Aorta (tissue), 5 donors: ENCODE data around the gene FAM24A. TPM values are rescaled to one million over a fixed set of nuclear protein-coding genes. Genes with fewer than 3 reads are reported as not detected.
"Not testable (repeated sequence)": the region's sequence is repeated elsewhere in the genome, so short reads cannot be mapped to it uniquely, and the experiment has no call there.

Source experiments
- ATAC-seq: fragments of 200-7000 bp; cut with Tn5 transposase; one replicate; pipeline ENCODE4 v1.9.1; 2022; ENCODE audit warnings: moderate library complexity; ENCODE audit not compliant: low FRiP score
- DNase-seq, 2 donors: peaks; one replicate each; pipeline ENCODE4 v3.0.0-alpha.2; 2020
- H3K27ac ChIP-seq, 2 donors: one replicate each; pipeline ENCODE4 v1.5.1; 2013; ENCODE audit warnings: low read length in 2 of 2, mild to moderate bottlenecking in 2 of 2, moderate library complexity in 2 of 2, control low read depth in 1 of 2, inconsistent platforms in 1 of 2, low read depth in 1 of 2
- H3K27me3 ChIP-seq, 2 donors: one replicate each; pipeline ENCODE4 v1.6.1; 2013; ENCODE audit warnings: control low read depth in 1 of 2, low read length in 1 of 2, mild to moderate bottlenecking in 1 of 2, moderate library complexity in 1 of 2; ENCODE audit not compliant: insufficient read depth in 2 of 2, control insufficient read depth in 1 of 2
- H3K36me3 ChIP-seq, 2 donors: one replicate each; pipeline ENCODE4 v1.6.1; 2013; ENCODE audit warnings: control low read depth in 1 of 2, low read length in 1 of 2, mild to moderate bottlenecking in 1 of 2; ENCODE audit not compliant: insufficient read depth in 2 of 2, control insufficient read depth in 1 of 2
- H3K4me1 ChIP-seq, 2 donors: one replicate each; pipeline ENCODE4 v1.6.1; 2013; ENCODE audit warnings: low read length in 2 of 2, control low read depth in 1 of 2, mild to moderate bottlenecking in 1 of 2, moderate library complexity in 1 of 2; ENCODE audit not compliant: insufficient read depth in 2 of 2, control insufficient read depth in 1 of 2
- H3K4me3 ChIP-seq, 2 donors: one replicate each; pipeline ENCODE4 v1.5.1; 2013; ENCODE audit warnings: low read length in 2 of 2, control low read depth in 1 of 2, mild to moderate bottlenecking in 1 of 2
- H3K9me3 ChIP-seq: one replicate; pipeline ENCODE4 v1.6.1; 2013; ENCODE audit warnings: mild to moderate bottlenecking, low read length; ENCODE audit not compliant: control insufficient read depth
- WGBS, 2 donors: extraction: QIAGEN DNeasy Blood & Tissue Kit; methylation state at CpG; one replicate each; pipeline ENCODE4 v1.1.7; 2013; 5-methylcytosine and 5-hydroxymethylcytosine counted together
- intact Hi-C, 2 donors: fragments of 100-400 bp; cut with DNase I; formaldehyde crosslinking; loops; one replicate each; pipeline versions ENCODE4 v1.14.2 to v1.15.0; 2022
- polyA plus RNA-seq, 2 donors: library from polyadenylated mRNA; stranded (reverse); fragments of 200-250 nt; gene quantifications; one replicate each; pipeline ENCODE4 v1.2.3, GENCODE V29; 2013
- total RNA-seq, 2 donors: library from RNA; stranded (reverse); fragmentation: NEBNext Ultra II Directional; extraction: Animal tissue kit (Norgen Biotek cat#: 25700); gene quantifications; one replicate each; pipeline ENCODE4 v1.2.1, GENCODE V29; 2021
- donor health status: healthy with polysubstance abuse.
- donor health status: Bipolar disorder and iron deficiency.
- donor health status: DM: no; HTN: no; CAD: no.
- donor health status: DM: no; HTN: no; CAD: no.
- donor health status: DM: yes; HTN: yes; CAD: no.

The FAM24A gene
- total and polyA plus RNA-seq, 4 donors, result not detected

- H3K4me1 ChIP-seq, H3K27ac ChIP-seq, H3K36me3 ChIP-seq, H3K9me3 ChIP-seq, H3K27me3 ChIP-seq, ATAC-seq, intact Hi-C loops, DNase-seq, H3K4me3 ChIP-seq: not testable (repeated sequence)
- WGBS, 2 donors, result 76 to 80% methylated on average over 4 of the region's 4 CpGs
These were observed 6.5 kb upstream of the FAM24A start for GRCh38 chr10:122903861-122904260.

GRCh38 chr10:122911889-122912484 is 1.6 kb downstream of the FAM24A start:
- no peaks in the 10 kb centered on the region for H3K27me3 ChIP-seq

GRCh38 chr10:122915700-122916099 is 5.3 kb downstream of the FAM24A start:
- peaks cover 2% of the 10 kb centered on the region for H3K9me3 ChIP-seq
- DNase-seq, result no peak
- intact Hi-C loops, result no loop called here
- no peak for ATAC-seq
- no peaks in the 10 kb centered on the region for H3K36me3 ChIP-seq
- H3K27me3 ChIP-seq, result no peaks in the 10 kb centered on the region
- WGBS, 2 donors, result 78 to 81% methylated on average over 2 of the region's 2 CpGs
- no peak overlapping the region for H3K4me3 ChIP-seq
- H3K27ac ChIP-seq, result no peak overlapping the region
- H3K4me1 ChIP-seq, result no peaks in the 10 kb centered on the region

More at GRCh38 chr10:122911889-122912484, 1.6 kb downstream of the FAM24A start:
- Histone ChIP-seq H3K4me3 (no peak overlapping the region), H3K4me1 (no peaks in the 10 kb centered on the region), H3K27ac (no peak overlapping the region), H3K36me3 (no peaks in the 10 kb centered on the region), H3K9me3 (peaks cover 1% of the 10 kb centered on the region)
- 15 to 23% methylated on average over 5 of the region's 5 CpGs for WGBS, 2 donors
- DNase-seq (no peak), ATAC-seq (no peak)
- intact Hi-C loops, result no loop called here

- H3K27ac ChIP-seq, result no peak overlapping the region
- H3K27me3 ChIP-seq, result no peaks in the 10 kb centered on the region
- DNase-seq (no peak), ATAC-seq (no peak)
- 95 to 100% methylated on average over 1 of the region's 1 CpG for WGBS, 2 donors
- H3K4me3 ChIP-seq, result no peak overlapping the region
- no peaks in the 10 kb centered on the region for H3K4me1 ChIP-seq
- intact Hi-C loops, result no loop called here
- H3K36me3 ChIP-seq, result no peaks in the 10 kb centered on the region
- H3K9me3 ChIP-seq, result no peaks in the 10 kb centered on the region
These were observed 19.7 kb downstream of the FAM24A start for GRCh38 chr10:122930140-122930539.

GRCh38 chr10:122931088-122931906 is 20.9 kb downstream of the FAM24A start:
- ATAC-seq (no peak), DNase-seq (no peak)

GRCh38 chr10:122939133-122939855 is 28.9 kb downstream of the FAM24A start:
- no peaks in the 10 kb centered on the region for H3K9me3 ChIP-seq
- no peaks in the 10 kb centered on the region for H3K4me1 ChIP-seq
- DNase-seq (no peak), ATAC-seq (no peak)
- peaks cover 0 to 1% of the 10 kb centered on the region in 2 donors for H3K36me3 ChIP-seq
- no peak overlapping the region for H3K4me3 ChIP-seq
- whole genome bisulfite sequencing, 2 donors, result 76 to 85% methylated on average over 1 of the region's 1 CpG
- no peak overlapping the region for H3K27ac ChIP-seq
- H3K27me3 ChIP-seq, result no peaks in the 10 kb centered on the region
- intact Hi-C loops, result no loop called here

More at GRCh38 chr10:122931088-122931906, 20.9 kb downstream of the FAM24A start:
- 69% methylated on average over 6 of the region's 6 CpGs for WGBS, 2 donors
- no peaks in the 10 kb centered on the region for H3K4me1 ChIP-seq
- no peaks in the 10 kb centered on the region for H3K9me3 ChIP-seq
- intact Hi-C loops, result no loop called here
- no peaks in the 10 kb centered on the region for H3K36me3 ChIP-seq
- H3K27me3 ChIP-seq, result no peaks in the 10 kb centered on the region
- H3K27ac ChIP-seq, result no peak overlapping the region
- no peak overlapping the region for H3K4me3 ChIP-seq

- peaks cover 0 to 1% of the 10 kb centered on the region in 2 donors for H3K36me3 ChIP-seq
- no peaks in the 10 kb centered on the region for H3K9me3 ChIP-seq
- no peak overlapping the region for H3K4me3 ChIP-seq
- no peaks in the 10 kb centered on the region for H3K4me1 ChIP-seq
- 9 to 22% methylated on average over 1 of the region's 1 CpG for WGBS, 2 donors
- H3K27ac ChIP-seq, result no peak overlapping the region
- DNase-seq (no peak), ATAC-seq (no peak)
- H3K27me3 ChIP-seq, result no peaks in the 10 kb centered on the region
- intact Hi-C loops, result no loop called here
These were observed 29.6 kb downstream of the FAM24A start for GRCh38 chr10:122939856-122940543.

GRCh38 chr10:122949296-122949695 is 38.9 kb downstream of the FAM24A start:
- intact Hi-C loops, result no loop called here
- H3K4me1 ChIP-seq, result no peaks in the 10 kb centered on the region
- H3K27ac ChIP-seq, result no peak overlapping the region
- DNase-seq (no peak), ATAC-seq (no peak)
- H3K27me3 ChIP-seq, result no peaks in the 10 kb centered on the region
- H3K36me3 ChIP-seq, result peaks cover 0 to 4% of the 10 kb centered on the region in 2 donors
- H3K4me3 ChIP-seq, result no peak overlapping the region
- WGBS, 2 donors, result 91 to 94% methylated on average over 3 of the region's 3 CpGs
- no peaks in the 10 kb centered on the region for H3K9me3 ChIP-seq
